Urothelium cell line (cell line): Measurements from ENCODE around the gene WDR54.
"Not testable (repeated sequence)": the region's sequence is repeated elsewhere in the genome, so short reads cannot be mapped to it uniquely, and the experiment has no call there.

Source experiments
- DNase-seq: peaks from one replicate; pipeline ENCODE4 v3.0.0; 2011; ENCODE audit warnings: low spot score, mixed read lengths
- FAIRE-seq: peaks from 2 replicates; lab custom pipeline; 2011; peaks lifted over from hg19 to GRCh38; lab: Jason Lieb, UNC

Gene WDR54

GRCh38 chr2:74427551-74427950 is 6.0 kb downstream of the WDR54 start:
- no peak for FAIRE-seq
- no peak for DNase-seq

DNA sequence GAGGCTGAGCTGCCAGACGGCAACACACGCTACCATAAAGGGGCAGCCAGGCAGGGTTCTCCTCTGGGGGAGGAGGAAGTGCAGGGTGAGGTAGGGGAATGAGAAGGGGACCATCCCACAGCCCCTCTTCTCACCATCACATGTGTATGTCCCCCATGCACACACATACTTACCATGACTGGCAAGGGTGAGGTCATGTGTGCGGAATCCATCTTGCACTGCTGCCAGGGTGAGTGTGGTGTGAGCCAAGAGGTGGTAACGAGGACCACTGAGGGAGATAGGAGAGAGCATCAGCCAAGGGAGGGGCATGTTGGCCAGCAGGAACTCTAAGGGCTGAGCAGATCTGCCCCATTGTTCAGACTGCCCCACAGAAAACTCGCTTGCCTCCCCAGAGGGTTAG is 7.1 kb downstream of the WDR54 start:
- peak; percentile 32 for FAIRE-seq

GRCh38 chr2:74429487-74430451 is 8.2 kb downstream of the WDR54 start:
- no peak for DNase-seq
- no peak for FAIRE-seq

More for the DNA sequence above, 7.1 kb downstream of the WDR54 start:
- DNase-seq = no peak

- FAIRE-seq = no peak
Measured at GRCh38 chr2:74430502-74430901, 9.0 kb downstream of the WDR54 start.

DNA sequence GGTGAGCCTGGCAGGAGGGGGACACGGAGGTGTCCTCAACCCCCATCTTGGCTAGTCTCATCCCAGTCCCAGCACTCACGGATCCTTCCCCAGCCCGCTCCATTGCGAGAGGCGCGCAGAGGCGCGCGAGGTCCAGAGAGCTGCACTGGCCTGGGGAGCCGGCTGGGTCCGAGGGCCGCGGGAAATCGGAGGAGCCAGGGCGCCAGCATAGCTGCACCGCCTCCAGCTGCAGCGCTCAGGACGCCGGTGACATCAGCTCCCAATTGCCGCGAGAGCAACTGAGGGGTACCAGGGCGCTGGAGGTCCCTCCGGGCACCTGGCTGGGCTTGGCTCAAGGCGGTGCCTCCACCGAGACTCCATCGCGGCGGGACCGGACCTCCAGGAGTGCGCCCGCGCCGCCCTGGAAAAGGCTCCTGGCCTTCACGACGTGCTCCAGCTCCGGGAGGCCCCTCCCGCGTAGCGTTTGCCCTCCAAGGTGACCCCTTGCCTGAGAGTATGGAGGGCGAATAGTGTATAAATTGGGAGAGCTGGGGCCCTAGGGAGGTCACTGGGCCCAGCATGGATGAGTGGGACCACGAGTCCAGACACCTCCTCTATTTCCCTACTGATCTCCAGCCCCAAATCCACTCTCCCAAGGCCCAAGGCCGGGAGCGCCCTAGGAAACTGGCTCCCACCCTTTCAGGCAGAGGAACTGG is 14.7 kb downstream of the WDR54 start:
- DNase-seq = no peak
- FAIRE-seq = no peak

More at GRCh38 chr2:74430502-74430901, 9.0 kb downstream of the WDR54 start:
- no peak for DNase-seq

DNA sequence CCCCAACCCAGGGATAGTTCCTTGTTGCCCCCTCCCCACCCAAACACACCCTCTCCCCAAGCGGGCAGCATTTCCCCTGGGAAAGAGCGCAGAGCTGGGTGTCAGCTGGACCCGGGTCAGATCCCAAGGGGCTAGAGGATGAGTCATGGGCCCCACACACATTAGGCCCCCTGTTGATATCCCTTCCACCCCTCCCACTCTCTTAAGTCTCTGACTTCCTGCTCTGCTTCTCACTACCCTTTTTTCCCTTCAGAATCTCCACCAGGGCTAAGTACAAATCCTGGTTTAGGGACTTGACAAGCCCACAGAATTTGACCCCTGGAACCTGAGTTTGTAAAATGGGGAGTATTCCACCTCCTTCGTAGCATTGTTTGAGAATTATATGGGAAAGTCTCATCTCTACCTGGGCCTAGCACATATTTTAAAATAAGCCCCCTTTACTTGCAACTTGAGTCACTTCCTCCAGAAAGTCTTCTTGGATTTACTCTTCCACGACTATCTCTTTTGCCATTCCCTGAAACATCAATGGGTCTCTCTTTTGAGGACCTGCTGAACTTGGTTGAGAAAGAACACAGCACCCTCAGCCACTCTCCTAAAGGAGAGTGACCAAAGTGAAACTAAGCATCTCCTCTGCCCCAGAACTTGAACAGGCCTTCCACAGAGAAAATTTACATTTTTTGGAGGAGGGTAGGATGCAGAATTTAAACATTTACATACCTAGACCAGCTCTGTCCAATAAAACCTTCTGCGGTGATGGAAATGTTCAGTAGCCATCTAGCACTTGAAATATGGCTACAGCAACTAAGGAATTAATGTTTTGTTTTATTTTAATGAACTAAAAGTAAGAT is 15.5 kb downstream of the WDR54 start:
- FAIRE-seq (no peak), DNase-seq (no peak)

DNA sequence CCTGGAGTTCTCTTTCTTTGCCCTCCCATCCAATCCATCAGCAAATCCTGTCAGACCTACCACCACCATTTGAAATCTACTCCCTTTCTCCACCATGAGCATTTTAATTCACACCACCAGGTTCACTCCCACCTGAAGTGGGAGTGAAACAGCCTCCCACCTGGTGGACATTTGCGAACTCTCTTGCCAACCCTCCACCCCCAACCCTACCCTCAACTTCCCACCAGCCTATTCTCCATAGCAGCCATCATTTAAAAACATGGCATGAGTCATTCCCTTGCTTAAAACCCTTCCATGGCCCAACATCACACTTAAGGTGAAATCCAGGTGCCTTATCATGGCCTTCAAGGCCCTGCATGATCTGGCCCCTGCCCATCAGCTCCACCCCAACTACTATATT is 16.7 kb downstream of the WDR54 start:
- FAIRE-seq (no peak), DNase-seq (no peak)

- no peak for FAIRE-seq
- DNase-seq = no peak
Measured at GRCh38 chr2:74439373-74439772, 17.8 kb downstream of the WDR54 start.

DNA sequence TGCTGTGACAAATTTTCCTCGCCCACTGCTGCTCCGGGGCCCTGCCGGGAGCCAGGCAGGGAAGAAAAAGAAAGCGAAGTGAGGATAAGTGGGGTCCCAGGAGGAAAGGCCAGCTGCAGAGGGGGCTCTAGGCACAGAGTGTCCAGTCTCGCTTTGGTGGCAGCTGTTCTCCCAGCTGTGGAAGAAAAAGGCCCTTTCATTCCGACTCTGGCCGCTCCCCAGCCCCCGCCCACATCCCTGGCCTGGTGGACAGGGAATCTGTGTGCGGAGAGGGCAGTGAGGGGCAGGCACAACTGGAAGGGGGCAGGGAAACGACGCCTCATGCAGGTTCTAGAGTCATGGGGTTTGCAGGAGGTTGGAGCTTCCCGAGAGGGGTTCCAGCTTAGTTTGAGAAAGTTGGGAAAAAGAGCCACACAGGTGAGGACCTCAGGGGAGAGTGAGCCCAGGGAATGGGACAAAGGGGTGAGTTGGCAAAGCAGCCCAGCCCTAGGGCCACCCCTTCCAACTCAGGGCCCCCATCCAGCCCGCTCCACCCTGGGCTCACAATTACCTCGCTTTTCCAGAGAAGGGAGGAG is 18.4 kb downstream of the WDR54 start:
- no peak for FAIRE-seq
- peak; percentile 67 for DNase-seq

- FAIRE-seq (peak; percentile 74), DNase-seq (peak; percentile 100)
Measured at GRCh38 chr2:74440378-74441169, 19.0 kb downstream of the WDR54 start.

DNA sequence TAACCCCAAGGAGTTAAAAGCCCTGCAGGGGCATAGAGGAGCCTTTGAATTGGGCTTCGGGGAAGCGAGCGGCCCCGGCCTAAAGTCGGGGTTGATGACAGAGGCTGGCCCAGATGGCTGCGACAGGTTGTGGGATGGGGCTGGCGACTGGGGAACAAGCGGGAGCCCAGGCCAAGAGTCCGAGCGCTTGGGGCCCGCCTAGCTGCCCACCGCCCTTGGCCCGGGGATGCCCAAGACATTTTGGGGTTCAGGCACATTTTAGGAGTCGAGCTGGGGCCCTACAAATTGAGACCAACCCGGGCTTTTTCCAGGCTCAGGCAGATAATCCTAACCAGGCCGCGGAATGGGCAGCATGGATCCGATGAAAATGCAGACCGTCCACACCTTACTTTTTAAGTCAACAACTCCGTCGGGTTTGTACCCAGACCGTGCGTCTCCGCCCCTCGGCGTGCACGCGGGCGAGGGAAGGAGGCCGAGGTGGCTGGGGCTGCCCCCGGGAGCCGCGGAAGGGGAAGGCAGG is 19.7 kb downstream of the WDR54 start:
- DNase-seq = no peak
- no peak for FAIRE-seq

GRCh38 chr2:74441690-74442482 is 20.4 kb downstream of the WDR54 start, which contains the start of gene RTKN:
Gene RTKN (minus strand): TSS chr2:74441937. CDS start chr2:74441816, 121 bp downstream.
- FAIRE-seq = no peak

GRCh38 chr2:74442483-74443297 is 21.2 kb downstream of the WDR54 start:
- not testable (repeated sequence) for DNase-seq, FAIRE-seq

More at GRCh38 chr2:74441690-74442482, 20.4 kb downstream of the WDR54 start, which contains the start of gene RTKN:
- DNase-seq = no peak

DNA sequence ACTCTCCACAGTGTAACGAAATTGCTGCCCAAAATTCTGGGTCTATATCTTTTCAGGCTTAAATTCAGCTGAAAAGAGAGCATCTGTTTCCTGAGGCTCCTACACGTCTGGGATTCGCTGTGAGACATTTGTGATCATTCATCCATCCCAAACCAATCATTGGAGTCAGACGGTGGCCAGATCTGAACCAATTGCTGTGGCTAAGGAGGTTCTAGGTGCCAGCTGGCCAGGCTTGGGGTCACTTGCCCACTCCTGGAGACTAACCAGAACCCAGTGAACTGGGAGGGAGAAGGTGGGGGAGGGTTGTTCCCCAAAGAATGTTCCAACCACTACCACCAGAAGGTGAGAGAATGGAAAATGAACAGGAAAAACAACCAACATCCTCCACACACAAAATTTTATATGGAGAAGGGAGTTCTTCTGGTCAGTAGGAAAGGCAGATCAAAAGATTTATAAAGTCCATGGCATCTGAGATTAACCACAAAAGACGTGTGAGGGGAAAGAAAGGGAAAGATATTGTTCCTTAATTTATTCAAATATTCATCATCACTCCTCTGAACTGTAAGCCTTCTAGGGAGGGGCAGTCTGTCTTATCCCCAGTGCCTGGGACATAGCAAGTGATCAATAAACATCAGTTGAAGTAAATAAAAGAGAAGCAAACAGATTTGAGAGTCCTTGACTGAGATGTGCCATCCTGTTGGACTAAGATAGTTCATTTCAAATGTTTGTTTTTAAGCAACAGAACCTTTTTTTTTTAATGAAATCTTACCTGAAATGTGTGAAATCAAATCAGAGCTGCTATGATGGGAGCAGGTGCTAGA is 23.2 kb downstream of the WDR54 start:
- FAIRE-seq = no peak
- no peak for DNase-seq

- DNase-seq (no peak), FAIRE-seq (no peak)
Measured at GRCh38 chr2:74447230-74447999, 25.9 kb downstream of the WDR54 start.

GRCh38 chr2:74448771-74449170 is 27.2 kb downstream of the WDR54 start:
- no peak for DNase-seq
- no peak for FAIRE-seq
